ENCODE measurements around the gene ZNF474.

ZNF474 gene

GRCh38 chr5:122154910-122155309 is 25.6 kb downstream of the ZNF474 start:
- DNase-seq = no peak

- no peak for DNase-seq
These were observed 26.2 kb downstream of the ZNF474 start for GRCh38 chr5:122155546-122155945.

DNA sequence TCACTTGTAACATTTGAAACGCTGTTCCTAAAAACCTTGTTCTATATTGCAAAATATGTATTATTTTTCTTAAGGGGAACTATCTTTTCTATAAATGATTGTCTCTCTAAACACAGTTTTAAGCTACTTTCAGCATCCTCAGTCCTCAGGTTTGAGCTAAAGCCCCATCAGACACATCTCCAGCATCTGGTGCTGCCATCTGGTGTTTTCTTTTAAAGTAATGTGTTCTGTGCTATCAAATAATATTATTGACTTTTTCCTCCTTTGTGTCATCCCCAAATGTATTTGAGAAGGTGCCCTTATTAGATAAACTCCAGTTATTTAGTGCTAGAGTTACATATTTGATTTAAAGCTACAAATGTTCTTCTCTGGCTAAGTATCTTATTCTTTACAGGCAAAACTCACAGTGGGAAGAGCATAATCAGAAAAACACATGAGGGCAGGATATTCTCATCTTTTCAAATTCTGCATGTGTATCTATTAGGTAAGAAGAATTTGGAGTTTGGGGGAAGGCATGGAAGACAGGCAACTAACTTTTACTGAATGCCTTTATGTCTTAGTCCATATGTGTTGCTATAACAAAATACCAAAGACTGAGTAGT is 27.5 kb downstream of the ZNF474 start:
- DNase-seq = peak in 2 of 3 experiments; percentile 11 to 42

DNA sequence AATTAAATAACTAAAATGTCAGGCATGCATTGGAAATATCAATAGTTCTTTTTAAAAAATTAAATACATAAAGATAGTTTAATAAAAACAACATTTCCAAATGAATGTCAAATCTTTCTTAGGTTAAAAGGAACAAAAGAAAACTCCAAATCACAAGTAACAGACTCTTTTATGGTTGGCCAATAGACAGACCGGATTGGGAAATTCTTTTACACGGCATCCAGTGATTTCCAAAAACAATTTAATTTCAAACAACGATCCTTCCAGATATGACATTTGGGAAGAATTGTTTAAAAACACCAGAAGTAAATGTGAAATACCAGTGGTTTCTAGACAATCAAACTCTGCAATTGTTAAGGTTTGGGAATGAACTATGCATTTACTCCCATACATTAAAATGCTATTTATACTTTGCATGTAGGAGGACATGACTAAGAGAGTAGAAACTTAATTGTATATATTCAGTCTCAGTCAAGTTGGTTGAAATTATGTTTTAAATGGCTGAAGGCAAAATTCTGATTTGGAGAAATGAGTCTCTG is 32.8 kb downstream of the ZNF474 start:
- no peak for DNase-seq

DNA sequence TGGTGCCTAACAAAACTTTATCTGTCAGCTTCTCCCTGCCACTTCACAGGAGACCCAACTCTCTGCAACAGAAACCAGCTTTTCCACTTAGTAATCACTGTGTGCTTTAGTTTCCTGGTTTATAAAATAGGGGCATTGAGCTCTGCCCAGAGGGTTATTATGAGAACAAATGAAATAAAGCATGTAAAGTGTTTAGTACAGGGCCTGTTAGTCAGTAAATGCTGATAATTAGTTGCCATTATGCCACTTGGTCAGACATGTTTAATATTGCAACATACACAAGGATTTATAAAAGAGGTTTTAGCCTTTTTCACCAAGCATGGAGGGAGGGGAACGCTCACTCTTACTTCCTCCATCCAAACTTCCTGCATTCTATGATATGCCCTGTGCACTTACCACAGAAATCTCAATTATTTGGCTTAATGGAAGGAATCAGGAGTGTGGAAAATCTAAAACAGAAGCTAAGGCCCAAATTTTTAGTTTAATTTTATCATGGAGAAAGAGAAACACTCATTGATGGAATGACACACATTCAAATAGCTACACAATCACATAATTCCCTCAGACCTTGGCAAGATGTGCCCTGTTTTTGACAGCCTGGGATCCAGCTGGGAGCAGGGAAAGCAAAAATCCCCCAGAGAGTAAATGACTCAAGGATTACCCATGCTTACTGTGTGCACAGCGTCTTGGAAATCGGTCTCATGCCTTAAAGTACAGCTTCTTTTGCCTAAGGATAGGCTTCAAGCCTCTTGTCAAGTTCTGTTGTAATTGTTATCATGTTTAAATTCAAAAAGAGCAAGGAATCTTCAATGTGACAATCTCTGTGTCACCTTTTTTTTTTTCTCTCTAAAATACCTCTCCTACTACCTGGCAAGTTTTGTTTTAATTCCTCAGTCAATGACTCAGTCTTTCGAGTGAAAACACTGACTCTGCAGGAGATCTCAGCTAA is 34.0 kb downstream of the ZNF474 start:
- peak in 1 of 3 experiments; percentile 3 for DNase-seq

DNA sequence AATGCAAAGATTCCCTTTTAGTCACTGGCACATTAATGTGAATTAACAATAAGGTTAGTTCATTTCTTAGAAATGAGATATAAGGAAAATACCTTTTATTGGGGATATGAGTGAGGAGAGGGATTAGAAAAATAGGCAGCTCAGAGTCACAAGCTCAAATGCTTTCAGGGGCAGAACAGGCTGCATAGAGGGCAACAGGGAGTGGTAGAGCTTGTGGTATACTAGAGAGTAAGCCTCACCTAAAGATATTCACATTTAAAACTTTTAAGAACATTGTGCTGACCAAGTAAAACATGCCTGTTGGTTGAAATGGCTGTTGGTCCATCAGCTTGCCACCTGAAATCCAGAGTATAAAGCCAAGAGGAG is 34.7 kb downstream of the ZNF474 start:
- DNase-seq = no peak

DNA sequence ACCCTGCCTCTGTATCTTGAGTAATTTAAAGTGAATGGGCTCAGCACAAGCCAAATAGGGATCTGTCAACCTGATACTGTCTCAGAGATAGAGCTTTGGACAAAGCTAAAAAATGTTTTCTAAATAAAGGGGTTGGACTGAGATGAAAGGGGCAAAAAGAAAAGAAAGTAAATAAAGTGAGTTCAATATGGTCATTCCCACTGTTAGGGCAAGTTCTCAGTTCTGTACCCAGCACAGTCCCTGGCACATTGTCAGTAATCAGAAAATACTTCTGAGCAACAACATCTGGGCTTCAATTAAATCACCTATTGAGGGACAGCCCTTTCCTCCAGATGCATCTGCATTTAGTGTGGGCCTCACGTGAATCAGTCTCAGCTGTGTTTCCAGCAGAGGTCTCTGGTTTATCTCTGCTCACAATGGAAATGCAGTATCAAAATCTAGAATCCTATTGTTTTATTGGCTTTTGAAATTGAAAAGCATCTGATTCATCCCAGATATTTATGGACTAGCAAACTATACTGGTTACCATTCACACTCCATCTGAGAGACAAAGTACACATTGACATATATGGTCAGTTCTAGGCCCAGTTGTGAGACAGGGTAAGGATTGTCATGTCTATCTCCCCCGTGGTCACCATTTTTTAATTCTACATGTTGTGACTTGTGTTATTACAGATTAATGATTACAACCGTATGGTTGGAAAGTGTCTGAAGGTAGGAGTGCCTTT is 35.6 kb downstream of the ZNF474 start:
- no peak for DNase-seq

- DNase-seq = peak in 1 of 3 experiments; percentile 2
These were observed 36.3 kb downstream of the ZNF474 start for GRCh38 chr5:122165559-122166078.

- no peak for DNase-seq
These were observed 40.2 kb downstream of the ZNF474 start for GRCh38 chr5:122169350-122170103.

DNA sequence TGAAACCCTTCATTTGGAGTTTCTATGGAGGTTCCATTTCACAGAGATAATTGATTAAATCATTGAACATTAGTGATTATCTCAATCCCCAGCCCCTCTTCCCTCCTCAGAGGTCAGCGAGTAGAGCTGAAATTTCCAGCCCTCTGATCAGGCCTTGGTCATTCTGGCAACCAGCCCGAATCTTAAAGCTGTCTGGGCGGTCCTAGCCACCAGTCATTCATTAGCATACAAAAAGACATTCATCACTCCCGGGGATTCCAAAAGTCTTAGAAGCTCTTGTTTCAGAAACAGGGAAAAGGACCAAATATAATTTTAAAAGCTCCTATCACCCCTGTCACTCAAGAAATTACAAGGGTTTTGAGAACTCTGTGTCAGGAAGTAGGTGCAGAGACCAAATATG is 41.3 kb downstream of the ZNF474 start:
- DNase-seq = no peak

GRCh38 chr5:122172207-122172606 is 42.9 kb downstream of the ZNF474 start:
- DNase-seq = no peak

- no peak for DNase-seq
These were observed 44.4 kb downstream of the ZNF474 start for GRCh38 chr5:122173474-122174415.

DNA sequence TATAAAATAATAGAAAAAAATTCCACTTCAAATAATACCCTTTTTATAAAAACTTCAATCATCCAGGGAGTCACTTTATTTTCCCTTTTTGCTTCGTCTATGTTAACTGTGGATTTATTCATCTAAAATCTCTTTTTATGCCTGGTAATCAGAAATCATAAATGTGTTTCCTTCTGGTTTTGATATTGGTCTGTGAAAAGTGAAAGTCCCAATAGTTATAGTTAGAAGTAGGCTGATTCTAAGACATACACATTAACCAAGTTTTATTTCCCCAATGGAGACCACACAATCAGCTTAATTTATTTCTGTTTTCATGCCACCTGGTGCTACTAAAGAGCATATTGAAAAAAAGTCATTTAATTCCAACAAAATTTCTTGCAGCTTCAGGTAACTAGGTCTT is 45.7 kb downstream of the ZNF474 start:
- no peak for DNase-seq

DNA sequence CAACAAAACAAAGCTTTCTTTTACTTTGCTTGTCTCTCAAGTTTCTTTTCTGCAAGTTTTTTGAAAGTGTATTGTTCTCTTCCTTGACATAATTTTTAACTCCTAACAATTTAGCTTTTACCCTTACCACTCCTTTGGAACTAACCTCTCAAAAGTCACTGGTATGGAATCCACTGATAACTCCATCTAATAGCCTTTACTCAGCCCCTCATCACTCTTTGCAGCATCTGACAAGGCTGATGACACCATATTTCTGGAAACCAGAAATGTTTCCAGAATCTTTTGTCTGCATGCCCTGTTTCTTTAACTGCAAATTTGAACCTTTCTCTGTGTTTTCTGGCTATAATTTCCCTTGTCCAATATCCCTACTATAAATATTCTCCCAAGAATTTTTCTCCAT is 46.5 kb downstream of the ZNF474 start:
- DNase-seq = no peak

DNA sequence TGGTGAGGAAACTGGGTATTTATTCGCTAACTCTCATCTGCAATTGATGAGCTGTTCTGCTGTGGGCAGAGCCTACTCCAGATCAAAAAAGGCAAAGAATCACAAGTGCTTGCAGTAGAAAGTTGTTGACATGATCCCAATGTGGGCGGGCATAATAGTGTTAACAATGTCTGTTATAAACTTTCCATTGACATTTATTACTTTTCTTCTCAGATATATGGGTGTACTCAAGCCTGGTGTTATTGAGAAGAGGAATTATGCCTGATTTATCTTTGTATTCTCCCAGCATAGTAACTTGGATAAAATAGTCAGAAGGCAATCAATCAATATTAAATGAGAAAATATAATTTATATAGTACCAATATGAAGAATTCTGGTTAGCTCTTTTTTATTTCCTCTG is 47.8 kb downstream of the ZNF474 start:
- DNase-seq = no peak

DNA sequence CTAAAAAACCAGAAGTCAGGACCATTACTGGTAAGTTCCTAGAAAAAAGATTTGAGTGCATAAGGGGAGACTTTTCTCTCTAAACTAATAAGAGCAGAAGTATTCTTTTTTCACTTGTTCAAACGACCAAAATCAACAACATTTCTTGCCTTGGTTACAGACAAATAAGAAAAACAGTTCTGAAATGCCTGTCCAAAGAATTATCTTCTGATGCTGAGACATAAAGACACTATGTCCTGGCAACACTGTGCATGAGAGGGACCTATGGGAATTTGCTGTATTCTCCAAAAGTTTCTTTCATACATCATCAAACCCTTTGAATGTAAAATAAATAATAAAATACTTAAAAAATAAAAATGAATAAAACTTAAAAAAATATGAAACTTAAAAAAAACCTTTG is 50.4 kb downstream of the ZNF474 start:
- DNase-seq = no peak

- no peak for DNase-seq
These were observed 50.9 kb downstream of the ZNF474 start for GRCh38 chr5:122180146-122180712.

DNA sequence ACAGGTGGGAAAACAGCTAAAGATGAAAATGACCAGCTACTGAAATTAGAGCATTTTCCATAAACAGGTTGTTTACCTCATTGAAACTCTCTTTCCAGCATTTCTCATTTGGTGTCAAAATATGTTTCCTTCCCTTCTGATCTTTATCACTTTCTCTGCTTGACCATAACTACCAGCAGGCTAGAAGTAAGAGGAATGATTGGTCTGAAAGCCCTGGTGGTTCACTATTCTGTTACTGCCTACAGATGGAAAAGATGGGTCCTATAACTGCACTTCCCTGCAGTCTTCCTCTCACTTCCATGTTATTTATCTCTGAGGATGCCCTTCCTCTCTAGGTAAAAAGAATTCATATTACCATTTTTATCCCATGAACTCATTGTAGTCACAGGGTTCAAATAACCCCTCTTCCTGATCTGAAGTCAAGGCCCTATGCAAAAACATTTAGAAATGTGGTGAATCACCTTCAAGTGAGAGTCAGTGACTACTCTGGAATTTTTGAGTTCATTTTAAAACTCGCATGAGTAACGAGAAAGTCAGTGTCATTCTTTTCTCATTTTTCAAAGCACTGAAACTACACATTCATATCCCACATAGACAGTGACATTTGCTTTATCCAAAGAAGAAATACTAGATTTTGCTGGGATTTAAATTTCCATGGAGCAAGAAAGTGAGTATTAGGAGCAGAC is 51.7 kb downstream of the ZNF474 start:
- DNase-seq = no peak

- DNase-seq = no peak
These were observed 52.5 kb downstream of the ZNF474 start for GRCh38 chr5:122181863-122182262.

- no peak for DNase-seq
These were observed 53.2 kb downstream of the ZNF474 start for GRCh38 chr5:122182491-122182921.
